Stimulated activated CD4-positive, alpha-beta T cell treated with anti-CD3 and anti-CD28 coated beads, Interleukin-1b, Interleukin-23, amount 100 ng/mL, for 24 hours (primary cell): ENCODE data around the gene THADA.
"Not testable (repeated sequence)": the region's sequence is repeated elsewhere in the genome, so short reads cannot be mapped to it uniquely, and the experiment has no call there.

Source experiments
- DNase-seq, 4 experiments: peaks; one replicate each; pipeline ENCODE4 v3.0.0-alpha.2; 2020; ENCODE audit warnings: low read depth in 4 of 4, low spot score in 1 of 4

The THADA gene

DNA sequence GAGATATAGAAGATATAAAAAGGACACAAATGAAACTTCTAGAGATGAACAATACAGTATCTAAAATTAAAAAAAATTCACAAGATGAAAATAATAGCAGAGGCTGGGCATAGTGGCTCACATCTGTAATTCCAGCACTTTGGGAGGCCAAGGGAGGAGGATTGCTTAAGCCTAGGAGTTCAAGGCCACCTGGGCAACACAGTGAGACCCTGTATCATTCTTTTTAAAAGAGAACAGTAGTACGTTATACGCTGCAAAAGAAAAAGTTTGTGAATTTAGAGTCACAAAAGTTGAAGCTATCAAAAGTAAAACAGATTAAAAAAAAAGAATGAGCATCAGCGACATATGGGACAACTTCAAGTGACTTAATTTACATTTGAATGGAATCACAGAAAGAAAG, 287.9 kb downstream of the THADA start:
- no peak for DNase-seq

DNA sequence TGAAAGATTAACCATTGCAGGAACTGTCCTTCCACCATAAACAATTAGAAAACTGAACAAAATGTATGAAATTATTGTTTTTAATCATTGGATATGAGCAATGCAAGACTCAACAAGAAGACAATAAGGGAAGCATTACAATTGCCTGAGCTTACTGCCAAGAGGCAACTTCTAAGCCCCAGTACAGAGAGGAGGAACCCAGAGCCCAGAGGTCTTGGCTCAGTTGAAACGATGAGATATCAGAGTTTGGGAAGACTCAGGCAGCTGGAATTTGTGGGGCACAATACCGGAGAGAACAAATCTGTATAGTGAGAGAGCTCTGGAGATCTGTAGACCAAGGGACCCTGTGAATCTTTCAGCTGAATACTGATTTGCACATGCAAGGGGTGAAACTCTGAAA, 288.8 kb downstream of the THADA start:
- DNase-seq: no peak

DNA sequence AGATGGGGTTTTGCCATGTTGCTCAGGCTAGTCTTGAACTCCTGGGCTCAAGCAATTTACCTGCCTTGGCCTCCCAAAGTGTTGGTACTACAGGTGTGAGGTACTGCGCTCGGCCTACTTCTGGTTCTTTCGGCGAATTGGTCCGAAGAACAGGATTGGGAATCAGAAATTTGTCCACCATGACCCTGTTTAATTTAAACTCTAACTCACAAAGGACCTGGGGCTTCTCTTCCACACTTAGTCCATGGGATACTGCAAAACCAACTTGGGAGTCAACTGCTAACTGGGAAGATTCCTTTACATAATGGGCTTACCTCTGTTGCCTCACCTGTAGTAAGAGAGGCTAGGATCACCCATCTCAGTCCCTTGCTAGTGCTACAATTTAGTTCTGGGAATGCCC, 289.6 kb downstream of the THADA start:
- DNase-seq: no peak

DNA sequence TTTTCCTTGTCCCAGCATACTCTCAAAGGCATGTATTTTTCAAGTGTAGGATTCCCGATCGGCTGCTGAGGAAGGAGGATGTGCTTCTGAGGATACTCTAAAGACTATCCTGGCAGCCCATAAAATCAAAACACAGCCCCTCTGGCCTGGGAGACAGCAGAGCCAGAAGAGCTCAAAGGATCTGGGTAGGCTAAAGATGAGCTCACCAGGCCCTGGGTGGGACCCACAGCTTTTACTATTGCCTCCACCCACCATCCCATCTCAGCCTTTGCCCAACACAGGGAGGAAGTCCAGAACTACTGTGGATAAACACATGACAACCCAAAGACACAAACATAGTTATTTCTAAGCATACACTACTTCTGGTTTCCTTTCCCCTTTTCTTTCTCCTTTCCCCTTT, 290.3 kb downstream of the THADA start:
- DNase-seq: no peak

DNA sequence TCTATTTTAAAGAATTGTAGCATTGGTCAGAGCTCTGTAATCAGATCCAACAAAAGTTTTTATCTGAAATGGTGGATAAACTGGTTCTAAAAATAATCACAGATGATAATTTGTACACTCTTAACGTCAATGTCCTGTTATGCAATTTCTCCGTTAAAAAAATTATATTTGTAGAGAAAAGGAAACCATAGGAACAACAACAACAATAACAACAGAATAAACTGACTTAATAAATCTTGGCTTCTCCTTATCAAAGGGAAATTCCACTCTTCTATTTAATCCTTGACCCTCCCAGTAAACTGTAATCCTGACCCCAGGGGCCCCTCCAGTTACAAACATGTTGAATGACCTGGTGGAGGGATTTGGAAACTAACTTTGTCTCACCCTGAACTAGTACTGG, 290.8 kb downstream of the THADA start:
- DNase-seq: no peak

DNA sequence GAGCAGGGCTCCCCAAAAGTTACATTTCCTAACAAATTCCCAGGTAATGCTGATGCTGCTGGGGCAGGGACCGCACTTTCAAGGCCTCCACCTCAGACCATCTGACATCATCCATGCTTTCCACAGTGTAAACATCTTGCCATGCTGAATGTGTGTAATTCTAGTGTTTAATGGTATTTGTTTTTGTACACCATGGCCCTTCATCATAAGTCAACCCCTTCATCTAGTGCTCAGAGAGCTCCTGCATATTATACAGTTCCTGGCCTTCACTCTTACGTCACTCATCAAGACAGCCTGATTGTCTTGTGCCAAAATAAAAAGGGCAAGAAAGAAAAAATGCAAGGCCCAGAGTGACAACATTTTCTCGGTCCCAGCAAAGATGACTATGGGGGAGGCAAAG, 291.9 kb downstream of the THADA start:
- no peak for DNase-seq

DNA sequence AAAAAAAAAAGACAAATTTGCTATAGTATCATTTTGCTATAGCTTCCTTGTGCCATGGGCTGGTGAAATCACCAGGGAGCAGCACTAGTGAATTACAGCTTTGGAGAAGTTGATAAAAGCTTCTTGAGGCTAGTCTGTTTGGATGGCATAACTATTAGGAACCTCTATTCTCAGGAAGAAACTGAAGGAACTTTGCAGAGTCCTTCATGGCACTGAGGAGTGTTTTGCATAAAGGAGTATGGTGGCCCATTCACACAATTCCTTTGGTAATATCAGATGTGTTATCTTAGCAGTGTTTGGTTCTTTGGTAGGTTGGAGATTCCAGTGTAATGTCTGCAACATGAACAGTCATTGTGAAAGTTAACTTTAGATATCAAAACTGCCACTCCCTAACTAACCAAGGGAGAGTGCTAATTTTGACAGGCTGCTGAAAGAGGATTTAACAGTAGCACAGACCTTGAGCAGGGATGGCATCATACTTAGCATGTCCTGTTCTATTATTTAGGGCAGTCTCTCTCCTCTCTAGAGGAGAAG, 292.8 kb downstream of the THADA start:
- DNase-seq: no peak

DNA sequence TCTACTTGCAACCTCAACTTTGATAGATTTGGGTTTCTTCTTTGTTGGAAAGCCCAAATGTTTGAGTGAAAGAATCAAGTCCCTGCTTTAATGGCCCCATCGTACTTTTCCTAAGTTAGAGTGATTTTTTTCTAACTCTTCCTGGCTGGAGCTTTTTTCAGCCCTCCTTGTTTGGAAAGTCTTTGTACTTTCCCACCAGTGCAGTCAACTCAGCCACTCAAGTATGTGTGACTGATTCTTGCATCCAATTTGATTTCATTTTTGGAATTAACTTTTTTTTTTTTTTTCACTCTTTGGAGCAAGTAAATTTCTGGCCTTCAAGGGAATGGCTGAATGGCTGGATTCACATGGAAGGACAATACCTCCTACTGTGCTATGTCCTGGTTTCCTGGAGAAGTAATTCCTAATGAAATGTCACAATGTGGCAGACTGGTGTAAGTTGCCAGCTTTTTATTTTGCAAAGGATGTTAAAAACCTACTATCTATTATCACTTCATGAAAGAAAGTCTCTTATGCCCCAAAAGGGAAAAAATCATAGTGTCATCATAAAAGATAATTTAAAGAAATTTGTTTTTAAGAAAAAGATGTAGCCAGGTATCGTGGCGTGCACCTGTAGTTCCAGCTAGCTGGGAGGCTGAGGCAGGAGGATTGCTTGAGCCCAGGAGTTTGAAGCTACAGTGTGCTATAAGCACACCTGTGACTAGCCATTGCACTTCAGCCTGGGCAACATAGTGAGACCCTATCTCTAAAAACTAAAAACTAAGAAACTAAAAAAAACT, 293.5 kb downstream of the THADA start:
- DNase-seq: no peak

DNA sequence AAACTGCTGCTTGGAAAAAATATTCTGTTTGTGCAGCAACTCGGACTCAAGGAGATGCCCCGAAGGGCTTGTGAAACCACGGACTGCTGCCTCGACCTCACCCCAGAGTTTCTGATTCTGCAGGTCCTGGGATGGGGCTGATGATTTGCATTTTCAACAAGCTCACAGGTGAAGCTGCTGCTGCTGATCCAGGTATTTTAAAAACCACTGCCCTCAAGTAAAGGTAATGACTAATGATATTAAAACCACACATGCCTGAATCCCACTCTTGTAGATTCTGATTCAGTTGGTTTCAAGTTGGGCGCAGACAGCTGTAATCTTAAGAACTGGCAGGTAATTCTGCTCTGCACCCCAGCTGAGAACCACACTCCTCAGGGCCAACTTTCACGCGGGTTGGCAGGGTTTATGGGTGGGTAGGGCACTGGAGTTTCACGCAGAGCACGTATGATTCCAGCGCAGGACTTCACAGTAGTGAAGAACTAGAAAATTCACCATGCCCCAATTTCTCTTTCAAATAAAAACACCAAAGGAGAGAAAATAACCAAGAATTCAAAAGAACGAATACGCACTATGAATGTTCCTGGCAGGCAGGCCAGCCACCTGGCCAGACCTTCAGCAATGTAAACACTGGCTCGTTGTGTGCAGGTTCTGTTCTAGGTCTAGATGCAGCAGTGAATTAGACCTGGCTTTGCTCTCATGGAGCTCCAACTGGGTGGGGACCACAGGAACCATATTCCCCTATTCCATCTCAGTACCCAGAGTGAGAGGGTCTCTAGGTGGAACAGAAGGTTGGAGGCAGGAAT, 294.9 kb downstream of the THADA start:
- no peak for DNase-seq

DNA sequence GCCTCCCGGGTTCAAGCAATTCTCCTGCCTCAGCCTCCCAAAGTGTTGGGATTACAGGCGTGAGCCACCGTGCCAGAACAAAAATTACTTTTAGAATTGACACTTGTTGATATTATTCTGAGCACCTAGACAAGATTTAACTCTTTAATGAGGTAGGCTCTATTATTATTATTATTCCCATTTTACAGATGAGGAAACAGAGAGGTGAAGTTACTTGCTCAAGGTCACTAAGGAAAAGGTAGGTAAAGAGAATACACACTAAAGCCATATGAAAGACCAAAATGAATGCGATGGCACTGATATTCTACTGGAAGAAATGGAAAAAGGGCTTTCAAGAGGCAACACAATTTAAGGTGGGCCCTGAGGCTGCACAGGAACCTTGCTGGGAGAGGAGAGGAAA, 295.6 kb downstream of the THADA start:
- DNase-seq: no peak

DNA sequence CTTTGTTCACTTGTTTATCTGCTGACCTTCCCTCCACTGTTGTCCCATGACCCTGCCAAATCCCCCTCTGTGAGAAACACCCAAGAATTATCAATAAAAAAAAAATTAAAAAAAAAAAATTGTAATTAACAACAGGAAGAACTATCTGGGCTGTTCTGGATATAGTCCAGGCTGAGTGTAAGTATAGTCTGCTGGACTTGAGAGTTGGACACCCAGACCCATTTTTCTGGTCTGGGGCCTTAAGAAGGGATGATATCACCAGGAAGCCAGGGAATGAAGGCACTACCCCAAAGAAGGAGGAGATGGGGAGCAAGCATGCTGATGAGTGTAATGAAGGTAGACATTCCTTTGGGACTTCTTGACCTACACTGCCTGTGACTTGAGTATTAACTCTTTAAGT, 297.3 kb downstream of the THADA start:
- DNase-seq: no peak

DNA sequence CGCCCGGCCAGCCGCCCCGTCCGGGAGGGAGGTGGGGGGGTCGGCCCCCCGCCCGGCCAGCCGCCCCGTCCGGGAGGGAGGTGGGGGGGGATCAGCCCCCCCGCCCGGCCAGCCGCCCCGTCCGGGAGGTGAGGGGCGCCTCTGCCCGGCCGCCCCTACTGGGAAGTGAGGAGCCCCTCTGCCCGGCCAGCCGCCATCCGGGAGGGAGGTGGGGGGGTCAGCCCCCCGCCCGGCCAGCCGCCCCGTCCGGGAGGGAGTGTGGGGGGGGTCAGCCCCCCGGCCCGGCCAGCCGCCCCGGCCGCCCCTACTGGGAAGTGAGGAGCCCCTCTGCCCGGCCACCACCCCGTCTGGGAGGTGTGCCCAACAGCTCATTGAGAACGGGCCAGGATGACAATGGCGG, 298.1 kb downstream of the THADA start:
- DNase-seq: not testable (repeated sequence)

DNA sequence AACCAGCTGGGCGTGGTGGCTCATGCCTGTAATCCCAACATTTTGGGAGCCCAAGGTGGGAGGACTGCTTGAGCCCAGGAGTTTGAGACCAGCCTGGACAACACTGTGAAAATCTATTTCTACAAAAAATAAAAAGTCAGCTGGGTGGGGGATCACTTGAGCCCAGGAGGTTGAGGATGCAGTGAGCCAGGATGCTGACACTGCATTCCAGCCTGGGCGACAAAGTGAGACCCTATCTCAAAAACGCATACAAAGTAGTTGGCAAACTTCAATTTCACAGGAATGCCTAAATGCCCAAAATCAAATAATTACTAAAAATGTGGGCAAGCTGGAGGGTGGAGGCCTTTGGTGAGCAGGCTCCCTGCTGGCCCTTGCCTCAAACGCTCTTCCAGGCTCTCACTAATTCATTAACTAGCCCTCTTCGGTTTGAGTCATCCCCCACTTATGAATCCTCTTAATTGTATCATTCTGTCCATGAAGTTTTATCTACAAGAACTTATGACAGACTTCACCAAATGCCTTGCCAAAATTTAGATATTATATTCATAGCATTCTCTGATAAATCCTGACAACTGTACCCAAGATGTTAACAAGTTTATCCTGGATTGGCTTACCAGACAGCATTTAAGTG, 300.8 kb downstream of the THADA start:
- no peak for DNase-seq

DNA sequence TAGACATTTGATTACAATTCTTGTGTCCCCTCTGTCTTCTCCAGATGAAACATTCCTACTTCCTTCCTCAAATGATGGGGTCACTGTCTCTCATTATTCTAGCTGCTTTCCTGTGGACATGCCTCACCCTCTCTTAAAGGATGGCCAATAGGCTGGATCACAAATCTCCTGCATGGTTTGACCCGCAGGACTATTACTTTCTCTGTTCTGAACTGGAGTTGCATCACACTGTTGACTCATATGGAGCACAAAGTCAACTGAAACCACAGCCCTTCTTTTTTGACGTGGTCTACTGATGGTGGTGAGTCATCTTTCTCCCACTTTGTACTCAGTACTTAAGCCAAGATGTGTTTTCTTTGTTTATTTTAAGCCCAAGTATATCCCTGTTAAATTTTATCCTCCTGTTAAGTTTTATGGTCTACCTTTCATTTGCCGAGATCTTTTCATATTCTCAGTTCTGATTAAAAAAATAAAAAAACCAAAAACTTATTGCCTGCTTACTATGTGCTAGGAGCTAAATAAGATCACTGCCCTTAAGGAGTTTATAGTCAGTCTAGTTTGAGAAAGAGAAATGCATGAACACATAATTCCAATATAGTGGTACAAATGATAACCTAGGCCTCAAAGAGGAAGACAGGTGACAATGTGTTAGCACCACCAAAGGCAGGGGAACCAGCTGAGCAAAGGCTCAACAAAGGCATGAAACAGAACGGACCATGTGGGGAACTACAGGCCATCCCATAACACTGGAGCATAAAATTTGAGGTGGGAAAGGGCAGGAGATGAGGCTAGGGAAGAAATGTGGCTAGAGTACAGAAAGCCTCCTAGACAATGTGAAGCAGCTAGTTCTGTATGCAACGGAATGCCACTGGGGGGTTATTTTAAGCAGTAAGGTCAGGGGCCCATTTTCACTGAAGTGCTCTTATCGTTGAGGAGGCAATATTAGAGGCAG, 301.8 kb downstream of the THADA start:
- DNase-seq: peak in 1 of 4 experiments; percentile 18

DNA sequence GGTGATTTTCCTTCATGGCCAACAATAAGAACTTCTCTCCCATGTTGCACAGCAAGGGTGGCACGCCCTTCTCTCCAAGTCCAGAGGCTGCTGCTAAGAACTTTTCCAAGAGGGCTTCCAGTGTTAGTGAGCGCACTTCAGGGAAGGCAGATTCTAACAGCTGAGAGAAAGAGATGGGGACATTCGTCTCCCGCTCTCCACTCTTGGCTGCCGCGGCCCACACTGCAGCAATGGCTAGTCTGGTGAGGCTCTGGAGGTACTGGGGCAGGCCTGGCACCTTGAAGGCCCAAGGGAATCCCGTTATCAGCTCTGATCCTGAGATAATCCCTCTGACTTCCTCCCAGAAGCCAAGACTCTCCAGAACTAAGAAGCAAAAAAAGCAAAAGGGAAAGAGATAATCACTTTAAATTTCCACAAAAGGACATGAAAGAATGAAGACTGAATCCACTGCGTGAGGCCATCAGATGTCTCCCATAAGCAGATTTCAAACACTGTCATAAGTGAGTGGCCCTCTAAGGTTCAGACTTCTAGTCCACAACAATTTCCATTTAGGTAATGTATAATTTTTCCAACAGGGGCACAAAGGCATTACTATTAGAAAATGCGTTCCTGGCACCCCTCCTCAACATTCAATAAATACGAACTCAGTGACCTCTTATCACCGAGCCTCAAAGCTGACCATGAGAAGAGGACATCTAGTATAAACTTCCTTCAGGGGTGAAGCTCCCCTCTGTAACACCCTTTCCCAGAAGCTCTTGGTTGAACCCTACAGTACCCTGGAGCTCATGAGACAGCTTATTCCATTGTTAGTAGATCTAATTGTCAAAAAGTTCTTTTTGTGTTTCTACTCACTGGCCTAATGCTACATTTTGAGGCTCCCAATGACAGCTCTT, 302.7 kb downstream of the THADA start:
- no peak for DNase-seq

DNA sequence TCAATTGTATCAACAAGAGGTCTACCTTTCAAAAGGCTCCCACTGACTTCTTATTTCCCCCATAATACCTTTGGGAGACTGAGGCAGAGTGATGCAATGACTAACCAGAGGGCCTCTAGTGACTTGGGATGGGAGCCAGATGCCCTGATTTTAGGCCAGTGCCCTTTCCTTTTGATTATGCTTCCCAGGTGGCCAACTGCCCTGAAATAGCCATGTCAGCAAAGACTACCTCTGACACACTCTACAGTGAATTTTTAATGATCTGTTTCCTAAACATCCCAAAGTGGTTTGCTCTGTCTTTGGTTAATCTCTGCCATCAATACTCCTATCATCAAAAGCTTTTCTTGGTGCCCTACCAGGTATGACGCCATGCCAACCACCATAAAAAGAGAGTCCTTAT, 303.5 kb downstream of the THADA start:
- no peak for DNase-seq

DNA sequence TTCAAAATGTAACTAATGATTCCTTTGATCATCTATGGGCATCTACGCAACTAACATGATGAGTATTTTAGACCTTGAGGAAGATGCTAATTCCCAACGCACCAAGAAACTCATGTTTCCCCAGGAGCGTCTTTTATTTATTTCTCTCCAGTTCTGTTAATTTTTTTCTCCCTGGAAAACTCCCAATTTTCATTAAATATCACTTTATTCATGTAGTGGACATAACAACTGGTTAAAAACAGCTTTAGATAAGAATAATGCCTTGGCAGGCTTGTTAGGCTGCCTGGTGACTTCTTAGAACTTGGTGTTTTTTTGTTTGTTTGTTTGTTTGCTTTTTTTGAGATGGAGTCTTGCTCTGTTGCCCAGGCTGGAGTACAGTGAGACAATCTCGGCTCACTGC, 306.5 kb downstream of the THADA start:
- DNase-seq: no peak

DNA sequence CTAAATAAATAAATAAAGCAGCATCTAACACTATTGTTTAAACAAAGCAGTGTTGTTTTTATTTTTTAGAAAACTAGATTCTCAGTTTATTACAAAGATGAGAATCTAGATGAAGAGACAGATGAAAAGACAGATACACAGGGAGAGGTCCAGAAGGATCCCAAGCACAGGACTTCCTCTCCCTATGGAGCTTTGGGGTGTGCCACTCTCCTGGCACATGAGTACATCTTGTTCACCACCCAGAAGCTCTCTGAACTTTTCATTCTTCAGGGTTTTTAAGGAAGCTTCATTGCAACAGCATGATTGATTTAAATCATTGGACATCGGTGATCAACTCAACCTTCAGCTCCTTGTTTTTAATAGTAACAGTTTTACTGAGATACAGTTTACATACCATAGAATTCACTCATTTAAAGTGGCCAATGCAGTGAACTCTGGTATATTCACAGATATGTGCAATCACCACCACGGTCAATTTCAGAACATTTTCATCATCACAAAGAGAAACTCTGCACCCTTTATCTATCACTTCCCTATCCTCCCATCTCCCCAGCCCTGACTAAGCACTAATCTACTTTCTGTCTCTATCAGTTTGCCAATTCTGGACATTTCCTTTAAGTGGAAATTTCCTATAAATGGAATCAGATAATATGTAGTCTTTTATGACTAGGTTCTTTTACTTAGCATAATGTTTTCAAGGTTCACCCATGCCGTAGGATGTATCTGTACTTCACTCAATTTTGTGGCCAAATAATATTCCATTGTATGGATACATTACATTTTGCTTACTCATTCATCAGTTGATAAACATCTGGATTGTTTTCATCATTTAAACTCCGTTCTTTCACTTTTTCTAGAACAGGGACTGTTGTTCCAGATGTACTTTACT, 307.2 kb downstream of the THADA start:
- DNase-seq: no peak

DNA sequence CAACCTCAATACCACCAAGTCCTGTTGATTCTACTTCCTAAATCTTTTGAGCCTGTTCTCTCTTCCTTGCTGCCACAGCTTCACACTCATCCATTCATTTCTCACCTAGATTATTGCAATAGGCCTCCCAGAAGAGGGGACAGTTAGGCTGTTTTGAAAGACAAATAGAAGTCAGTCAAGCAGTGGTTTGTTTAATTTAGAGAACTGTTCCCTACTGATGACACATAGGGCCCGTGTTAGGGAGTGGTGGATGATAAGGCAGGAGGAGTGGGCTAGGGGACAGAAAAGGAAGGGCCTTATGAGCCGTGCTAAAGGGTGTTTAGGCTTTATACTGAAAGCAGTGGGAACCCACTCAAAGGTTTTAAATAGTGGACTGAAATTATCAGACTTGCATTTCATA, 309.9 kb downstream of the THADA start:
- DNase-seq: no peak
